Vagina (tissue), 2 donors: ENCODE measurements around the gene SPTBN1.

Source experiments
- CTCF ChIP-seq, 3 experiments: fragments of 450-650 bp in 2 of 3; fragments of 200-600 bp in 1 of 3; sonication (generic) in 1 of 3; IDR thresholded peaks; one replicate each; pipeline ENCODE4 v1.5.1; 2017 to 2019; ENCODE audit warnings: antibody characterized with exemption in 3 of 3, mild to moderate bottlenecking in 2 of 3, moderate library complexity in 2 of 3
- POLR2AphosphoS5 ChIP-seq, 2 donors: sonication (generic); formaldehyde crosslinking; IDR thresholded peaks; one replicate each; pipeline ENCODE4 v1.9.0; 2017; ENCODE audit warnings: antibody characterized with exemption in 2 of 2, mild to moderate bottlenecking in 2 of 2, low read depth in 1 of 2; ENCODE audit not compliant: insufficient read depth in 1 of 2

- no peak for TF ChIP-seq POLR2AphosphoS5 (IDR thresholded peaks at IDR 0.05; ENCODE audit: insufficient read depth in 1 of 2, low read depth in 1 of 2)
- no peak for TF ChIP-seq CTCF (IDR thresholded peaks at IDR 0.05)
Measured at GRCh38 chr2:54586494-54586893, 130.4 kb downstream of the SPTBN1 start.
